GM13976 (cell line): Measurements from ENCODE around the gene PACRG.
A peak's percentile ranks its signal among the peaks of the same experiment; 100 is the strongest.

Source experiments
- DNase-seq: peaks from one replicate; pipeline ENCODE4 v3.0.0; 2012; ENCODE audit warnings: low spot score
- in situ Hi-C: fragments of 300-500 bp; cut with MboI; formaldehyde crosslinking; loops from one replicate; pipeline ENCODE4 v1.12.0; 2022; ENCODE audit warnings: low sequenced_read_pairs, mixed read lengths, inconsistent platforms; ENCODE audit not compliant: unreplicated experiment
- TF ChIP-seq, protein P1 (sequence below): IDR thresholded peaks from 2 replicates; pipeline ENCODE4 v1.5.1; 2012; ENCODE audit warnings: borderline replicate concordance, mild to moderate bottlenecking; ENCODE audit not compliant: insufficient read depth; ENCODE audit errors: extremely low read depth, missing control alignments, control extremely low read depth

The PACRG gene

DNA sequence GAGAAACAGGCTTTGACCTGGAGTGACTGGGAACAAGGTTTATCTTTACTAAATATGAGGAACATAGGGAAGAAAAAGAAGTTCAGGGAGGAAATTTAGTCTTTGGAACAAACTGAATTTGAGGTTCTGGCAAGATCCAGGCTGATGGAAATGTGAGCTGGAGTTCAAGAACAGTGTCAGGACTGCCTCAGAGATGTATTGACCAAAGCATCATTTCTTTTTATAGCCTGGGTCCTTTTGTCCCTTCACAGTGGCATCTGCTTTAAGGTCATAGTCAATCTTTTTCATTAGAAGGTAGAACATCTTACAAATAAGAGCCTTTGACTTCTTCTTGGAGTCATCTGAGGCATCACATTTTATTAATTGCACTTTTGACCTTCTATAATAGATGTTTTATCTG is 360.2 kb downstream of the PACRG start:
- in situ Hi-C loops, result no loop called here
- no peak for DNase-seq
- TF ChIP-seq, protein P1, sequence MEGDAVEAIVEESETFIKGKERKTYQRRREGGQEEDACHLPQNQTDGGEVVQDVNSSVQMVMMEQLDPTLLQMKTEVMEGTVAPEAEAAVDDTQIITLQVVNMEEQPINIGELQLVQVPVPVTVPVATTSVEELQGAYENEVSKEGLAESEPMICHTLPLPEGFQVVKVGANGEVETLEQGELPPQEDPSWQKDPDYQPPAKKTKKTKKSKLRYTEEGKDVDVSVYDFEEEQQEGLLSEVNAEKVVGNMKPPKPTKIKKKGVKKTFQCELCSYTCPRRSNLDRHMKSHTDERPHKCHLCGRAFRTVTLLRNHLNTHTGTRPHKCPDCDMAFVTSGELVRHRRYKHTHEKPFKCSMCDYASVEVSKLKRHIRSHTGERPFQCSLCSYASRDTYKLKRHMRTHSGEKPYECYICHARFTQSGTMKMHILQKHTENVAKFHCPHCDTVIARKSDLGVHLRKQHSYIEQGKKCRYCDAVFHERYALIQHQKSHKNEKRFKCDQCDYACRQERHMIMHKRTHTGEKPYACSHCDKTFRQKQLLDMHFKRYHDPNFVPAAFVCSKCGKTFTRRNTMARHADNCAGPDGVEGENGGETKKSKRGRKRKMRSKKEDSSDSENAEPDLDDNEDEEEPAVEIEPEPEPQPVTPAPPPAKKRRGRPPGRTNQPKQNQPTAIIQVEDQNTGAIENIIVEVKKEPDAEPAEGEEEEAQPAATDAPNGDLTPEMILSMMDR, result no peak

DNA sequence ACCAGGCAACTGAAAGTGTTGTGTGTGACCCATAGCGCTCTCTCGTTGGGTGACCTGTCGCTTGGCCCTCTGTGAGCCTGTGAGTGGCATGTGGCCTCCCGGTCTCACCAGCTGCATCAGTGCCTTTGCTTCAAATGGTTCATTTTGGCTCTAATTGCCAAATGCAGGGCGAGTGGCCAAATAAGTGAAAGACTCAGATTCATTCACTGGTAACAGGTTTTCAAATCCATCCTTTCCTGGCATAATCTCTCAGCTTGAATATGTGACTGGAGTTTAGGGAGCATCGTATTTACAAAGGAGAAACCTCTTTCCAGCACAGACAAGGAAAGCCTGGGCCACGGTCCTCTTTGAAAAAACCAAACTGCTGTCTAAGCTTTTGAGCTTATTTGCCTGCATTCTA is 365.1 kb downstream of the PACRG start:
- DNase-seq, result no peak
- TF ChIP-seq, protein P1, result no peak
- in situ Hi-C loops, result no loop called here

DNA sequence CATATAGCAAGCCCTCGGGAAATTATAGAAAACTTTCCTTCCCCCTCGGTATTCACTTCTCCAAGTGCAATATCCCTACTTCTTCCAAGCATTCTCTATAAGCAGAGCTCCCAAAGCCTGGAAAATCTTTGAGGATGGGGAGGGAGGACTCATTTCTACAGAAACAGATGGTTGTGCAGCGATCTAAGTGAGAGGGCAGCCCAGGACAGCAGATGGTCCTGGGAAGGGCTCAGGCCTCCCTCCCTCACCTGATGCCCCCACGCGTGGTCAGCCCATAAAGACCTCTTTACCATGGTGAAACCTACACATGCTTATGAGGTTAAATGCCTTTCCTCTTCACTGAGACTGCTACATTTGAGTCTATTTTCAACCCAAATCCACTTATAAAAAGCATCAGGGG is 367.1 kb downstream of the PACRG start:
- TF ChIP-seq, protein P1, result no peak
- DNase-seq, result no peak
- in situ Hi-C loops, result no loop called here

DNA sequence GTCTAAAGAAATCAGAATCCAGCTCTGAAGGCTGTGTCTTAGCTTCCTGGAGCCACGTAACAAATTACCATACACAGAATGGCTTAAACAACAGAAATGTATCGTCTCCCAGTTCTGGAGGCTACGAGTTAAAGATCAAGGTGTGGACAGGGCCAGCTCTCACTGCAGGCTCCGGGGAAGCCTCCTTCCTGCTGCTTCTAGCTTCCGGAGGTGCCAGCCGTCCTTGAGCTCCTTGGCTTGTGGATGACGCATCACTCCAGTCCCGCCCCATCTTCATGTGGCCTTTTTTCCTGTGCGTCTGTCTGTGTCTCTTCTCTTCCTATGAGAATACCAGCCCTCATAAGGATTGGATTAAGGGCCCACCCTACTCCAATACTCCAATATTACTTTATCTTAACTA is 367.6 kb downstream of the PACRG start:
- no peak for DNase-seq
- in situ Hi-C loops, result no loop called here
- TF ChIP-seq, protein P1, result no peak

DNA sequence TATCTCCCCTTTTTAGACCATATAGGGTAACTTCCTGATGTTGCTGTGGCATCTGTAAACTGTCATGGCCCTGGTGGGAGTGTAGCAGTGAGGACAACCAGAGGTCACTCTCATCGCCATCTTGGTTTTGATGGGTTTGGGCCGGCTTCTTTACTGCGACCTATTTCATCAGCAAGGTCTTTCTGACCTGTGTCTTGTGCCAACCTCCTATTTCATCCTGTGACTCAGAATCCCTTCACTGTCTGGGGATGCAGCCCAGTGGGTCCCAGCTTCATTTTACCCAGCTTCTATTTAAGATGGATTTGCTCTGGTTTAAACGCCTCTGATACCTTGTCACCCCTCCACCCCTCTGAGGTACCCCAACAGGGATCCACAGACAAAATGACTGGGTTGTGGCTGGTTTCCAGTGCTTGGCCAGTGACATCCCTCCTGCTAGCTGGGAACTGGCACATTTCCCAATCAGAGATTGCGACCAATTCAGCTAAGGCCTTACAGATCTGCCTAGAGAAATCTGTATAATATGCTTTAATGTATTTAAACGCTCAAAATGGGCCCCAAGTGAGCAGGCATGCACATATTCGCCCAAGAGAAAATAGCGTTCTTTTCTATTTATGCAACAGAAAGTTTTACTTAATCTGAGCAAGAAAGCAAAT is 371.2 kb downstream of the PACRG start:
- TF ChIP-seq, protein P1, result no peak
- no peak for DNase-seq
- in situ Hi-C loops, result no loop called here

DNA sequence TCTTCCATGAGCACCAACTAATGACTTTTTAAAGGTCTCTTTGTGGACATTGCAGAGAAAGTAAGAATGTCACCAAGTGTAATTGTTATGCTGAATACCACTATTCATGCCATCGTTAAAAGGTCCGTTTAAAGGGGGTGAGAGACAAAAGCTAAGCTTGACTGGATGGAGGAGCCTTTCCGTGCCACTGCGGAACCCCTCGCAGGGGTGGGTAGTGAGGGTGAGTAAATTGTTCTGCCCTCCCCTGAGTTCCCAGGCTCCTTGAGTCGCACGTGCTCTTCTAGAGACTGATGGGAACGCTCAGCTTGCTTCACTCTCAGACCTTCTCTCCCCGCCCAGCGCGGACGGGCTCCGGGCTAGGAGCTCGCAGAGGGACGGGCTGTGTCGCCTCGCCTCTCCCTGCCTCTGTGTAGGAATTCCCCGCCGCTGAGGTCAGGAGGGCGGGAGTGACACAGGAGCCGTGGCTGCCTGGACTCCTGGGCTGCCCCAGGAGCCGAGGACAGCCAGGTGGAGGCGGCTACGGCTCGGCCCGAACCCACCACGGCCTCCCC is 371.9 kb downstream of the PACRG start:
- TF ChIP-seq, protein P1, result no peak
- DNase-seq, result peak; percentile 6
- in situ Hi-C loops, result no loop called here
